HG03196 (cell line): ENCODE measurements around the gene MLPH.

ENCODE experiments used
- ATAC-seq: cut with Tn5 transposase; IDR thresholded peaks from one replicate; pipeline ENCODE4 v1.9.1; 2021; ENCODE audit not compliant: unreplicated experiment

MLPH gene

GRCh38 chr2:237478979-237479378 is 8.1 kb upstream of the MLPH start:
- ATAC-seq: no peak

GRCh38 chr2:237479747-237480146 is 7.3 kb upstream of the MLPH start:
- ATAC-seq: no peak

DNA sequence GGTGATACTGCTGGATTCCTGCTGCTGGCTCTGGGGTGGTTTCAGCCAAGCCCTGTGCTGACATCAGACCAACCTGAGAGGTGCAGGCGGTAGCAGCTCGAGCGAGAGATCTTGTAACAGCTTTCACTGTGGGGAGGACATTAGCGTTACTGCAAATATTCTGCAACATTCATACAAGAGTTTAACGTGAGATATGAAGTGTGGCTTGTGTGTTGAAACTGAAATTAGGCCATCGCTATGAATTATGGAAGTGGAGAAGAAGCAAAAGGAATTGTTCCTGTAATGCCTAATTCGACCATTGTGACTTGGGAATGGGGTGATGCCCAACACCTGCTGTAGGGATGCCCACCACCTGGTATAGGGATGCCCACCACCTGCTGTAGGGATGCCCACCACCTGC is 6.5 kb upstream of the MLPH start:
- ATAC-seq: no peak

DNA sequence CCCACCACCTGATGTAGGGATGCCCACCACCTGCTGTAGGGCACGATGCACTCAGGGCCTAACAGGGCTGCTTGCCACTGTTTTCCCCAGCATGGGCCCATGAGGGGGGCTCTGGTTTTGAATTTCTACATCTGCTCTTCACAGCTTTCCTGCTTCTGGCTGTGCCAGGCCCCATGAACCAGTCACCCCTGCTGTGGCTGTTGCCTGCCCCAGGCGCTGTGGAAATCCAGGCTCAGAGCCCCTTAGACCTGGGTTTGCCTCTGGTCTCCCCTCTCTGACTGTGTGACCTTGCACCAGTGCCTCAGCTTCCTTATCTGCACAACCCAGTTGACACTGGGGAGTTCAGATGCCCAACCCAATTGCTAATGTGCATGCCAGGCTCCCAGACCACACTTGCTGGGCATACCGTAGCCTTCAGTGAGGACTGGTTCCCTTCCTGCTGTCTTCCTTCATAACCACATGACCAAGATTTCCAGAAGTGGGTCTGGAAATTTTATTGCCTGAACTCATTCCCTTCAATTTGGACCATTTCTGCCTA is 6.0 kb upstream of the MLPH start:
- no peak for ATAC-seq

GRCh38 chr2:237482485-237482884 is 4.6 kb upstream of the MLPH start:
- no peak for ATAC-seq

DNA sequence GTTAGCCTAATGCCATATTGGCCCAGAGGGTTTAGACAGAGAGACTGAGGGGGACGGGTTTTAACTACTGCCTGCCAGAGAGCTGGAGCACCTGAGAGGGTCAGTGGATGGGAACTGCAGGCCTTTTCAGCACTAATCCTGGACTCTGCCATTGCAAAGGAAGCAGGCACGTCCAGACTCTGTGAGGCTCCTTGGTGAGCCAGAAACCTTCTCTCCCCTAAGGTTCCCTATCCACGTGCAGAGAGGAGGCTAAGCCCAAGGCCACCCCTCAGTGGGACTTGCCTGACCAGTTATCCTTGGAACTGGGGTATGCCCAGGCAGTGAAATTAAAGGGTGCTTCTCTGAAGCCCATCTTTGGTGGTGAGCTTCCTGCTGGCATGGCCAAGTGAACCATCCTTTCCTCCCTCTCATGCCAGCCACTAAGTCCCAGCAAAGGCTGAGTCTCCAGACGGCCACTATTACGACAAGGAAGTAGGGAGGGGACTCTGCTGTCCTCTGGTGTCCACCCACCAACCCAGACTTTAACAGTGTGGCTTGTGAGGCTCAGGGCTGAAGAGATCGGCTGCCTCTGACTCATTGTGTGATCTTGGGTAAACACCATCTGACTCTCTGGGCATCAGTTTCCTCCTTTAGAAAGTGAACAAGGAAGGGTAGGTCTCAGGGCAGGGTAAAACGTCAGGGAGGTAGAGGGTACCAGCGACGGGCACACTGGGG is 3.9 kb upstream of the MLPH start:
- no peak for ATAC-seq

- ATAC-seq: no peak
These were observed 1.7 kb upstream of the MLPH start for GRCh38 chr2:237485304-237485703.

DNA sequence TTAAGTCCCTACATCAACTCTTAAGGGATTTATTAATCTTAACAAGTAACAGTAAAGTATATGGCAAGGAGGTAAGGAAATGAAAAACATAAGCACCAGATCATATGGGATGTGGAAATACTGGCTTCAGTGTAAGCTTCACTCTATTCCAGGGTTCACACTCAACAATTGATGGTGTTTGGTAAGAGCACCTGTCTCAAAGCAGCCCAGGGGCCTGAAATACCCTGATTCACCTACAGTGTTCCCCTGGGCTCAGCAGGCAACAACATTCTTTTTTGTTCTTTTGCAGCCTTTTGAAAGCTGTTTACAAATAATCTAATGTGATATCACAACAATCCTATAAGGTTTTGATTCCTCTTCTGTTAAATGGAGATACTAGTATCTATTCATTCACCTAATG is 1.2 kb upstream of the MLPH start:
- no peak for ATAC-seq

GRCh38 chr2:237486334-237486818 is 675 bp upstream of the MLPH start:
- no peak for ATAC-seq

DNA sequence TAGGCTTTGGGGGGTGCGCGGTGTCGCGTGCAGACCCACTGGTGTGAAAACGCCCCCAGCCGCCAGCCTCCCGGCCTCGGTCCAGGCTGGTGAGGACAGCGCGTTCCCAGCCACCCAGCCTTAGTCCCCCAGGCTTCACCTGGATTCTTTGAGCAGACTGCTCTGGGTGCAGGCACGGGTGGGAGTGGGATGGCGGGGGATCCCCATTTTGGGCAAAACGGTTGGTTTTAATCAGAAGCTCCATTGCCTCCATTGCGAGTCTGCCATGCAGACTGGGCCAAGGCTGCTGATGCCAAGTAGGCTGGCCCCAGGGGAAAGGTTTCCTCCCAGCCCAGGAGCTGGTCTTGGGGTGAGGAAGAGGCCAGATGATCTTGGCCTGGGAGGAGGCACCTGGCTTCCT is 445 bp downstream of the MLPH start:
- ATAC-seq: no peak

DNA sequence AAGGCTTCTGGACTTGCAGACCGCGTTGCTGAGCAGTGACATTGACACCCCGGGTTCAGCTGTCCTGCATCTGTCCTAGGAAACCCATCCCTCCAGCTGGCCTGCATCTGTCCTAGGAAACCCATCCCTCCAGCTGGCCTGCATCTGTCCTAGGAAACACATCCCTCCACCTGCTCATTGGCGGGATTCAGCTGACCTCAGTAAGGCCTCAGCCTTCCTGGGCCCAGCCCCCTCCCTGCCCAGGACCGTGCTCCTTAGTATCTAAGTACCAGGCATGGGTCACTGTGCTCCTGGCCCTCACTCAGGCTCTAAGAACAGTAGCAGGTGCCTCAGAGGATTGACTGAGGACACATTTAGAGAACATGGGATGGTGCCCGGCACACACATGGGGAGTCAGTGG is 1.2 kb downstream of the MLPH start:
- ATAC-seq: no peak

DNA sequence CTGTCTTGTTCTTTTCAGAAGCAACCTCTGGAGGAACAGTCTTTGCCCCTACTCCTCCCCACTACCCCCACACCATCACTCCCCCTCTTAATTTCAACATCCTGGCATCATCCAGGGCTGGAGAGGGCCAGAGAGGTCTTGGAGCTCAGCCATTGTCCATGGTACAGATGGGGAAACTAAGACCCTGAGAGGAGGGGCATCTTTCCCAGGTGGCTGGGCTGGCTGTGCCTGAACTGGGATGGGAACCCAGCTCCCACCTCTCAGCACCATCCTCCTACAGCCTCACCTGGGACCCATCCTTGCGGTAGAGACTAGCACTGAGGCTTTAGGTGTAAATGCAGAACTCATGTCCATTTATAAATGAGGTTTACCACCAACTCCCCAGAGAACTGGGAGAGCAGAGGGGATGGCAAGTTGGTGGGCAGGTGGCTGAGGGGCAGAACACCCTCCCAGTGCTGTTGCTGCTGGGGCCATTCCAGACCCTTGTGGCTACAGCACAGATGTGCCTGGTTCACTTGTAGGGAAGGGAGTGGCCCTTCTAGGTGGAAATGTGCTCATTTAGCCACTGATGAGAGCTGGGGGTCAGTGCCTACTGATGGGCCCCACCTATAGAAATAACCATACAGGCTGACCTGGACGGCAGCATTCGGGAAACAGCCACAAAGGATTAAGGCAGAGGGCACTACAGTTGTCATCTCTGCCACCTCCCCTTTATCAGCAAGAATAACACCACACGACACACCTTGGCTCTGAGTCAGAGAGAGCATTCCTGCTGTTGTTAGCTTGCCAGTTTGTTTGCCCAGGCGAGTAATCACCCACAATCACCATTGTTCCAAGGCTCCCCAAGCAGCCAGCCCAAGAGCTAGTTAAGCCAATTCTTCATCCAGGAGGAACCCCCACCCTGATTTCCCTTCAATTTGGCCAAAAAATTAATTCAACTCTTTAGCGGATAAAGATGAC is 2.1 kb downstream of the MLPH start:
- no peak for ATAC-seq

GRCh38 chr2:237490009-237490711 is 3.1 kb downstream of the MLPH start:
- no peak for ATAC-seq

DNA sequence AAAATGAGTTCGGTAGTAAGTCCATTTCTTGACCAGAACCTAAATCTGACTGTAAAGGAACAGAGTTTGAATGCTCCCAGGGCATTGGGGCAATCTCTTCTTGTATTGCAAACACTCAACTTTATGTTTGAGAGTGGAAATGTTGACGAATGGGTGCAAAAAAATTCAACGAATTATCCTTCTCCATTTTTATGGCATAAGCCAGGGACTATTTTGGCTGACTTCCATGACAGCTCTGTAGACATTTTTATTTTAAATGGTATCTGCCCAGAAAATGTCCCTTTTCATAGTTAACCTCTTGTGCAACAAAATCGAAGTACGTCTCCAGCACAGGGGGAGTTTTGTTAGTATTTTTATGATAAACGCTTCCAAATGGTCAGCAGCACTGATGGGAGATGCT is 3.7 kb downstream of the MLPH start:
- ATAC-seq: no peak

DNA sequence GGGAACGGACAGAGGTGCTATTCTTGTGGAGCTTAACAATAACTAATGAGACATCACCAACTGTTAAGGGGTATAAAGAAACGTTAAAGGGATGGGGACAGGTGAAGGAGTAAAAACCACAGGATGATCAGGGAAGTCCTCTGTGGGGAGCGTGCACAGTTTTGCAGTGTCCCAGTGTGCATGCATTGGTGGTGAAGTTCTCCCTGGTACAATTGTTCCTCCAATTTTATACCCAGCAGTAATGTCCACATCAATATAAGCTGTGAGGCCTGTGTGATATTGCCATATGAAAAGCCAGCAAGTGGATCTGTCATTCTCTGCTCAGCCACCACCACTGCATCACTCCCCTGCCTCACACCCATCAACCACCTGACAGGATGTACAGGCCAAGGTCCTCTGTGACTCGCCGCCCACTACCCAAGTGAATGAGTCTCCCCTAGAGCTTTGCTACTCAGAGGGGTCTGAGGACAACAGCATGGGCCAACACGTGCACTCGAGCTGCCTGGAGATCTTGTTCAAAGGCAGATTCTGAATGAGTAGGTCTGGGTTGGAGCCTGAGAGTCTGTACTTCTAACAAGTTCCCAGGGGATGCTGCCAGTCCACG is 4.6 kb downstream of the MLPH start:
- no peak for ATAC-seq

GRCh38 chr2:237492137-237492890 is 5.3 kb downstream of the MLPH start:
- ATAC-seq: no peak

GRCh38 chr2:237494066-237494465 is 7.0 kb downstream of the MLPH start:
- ATAC-seq: no peak

DNA sequence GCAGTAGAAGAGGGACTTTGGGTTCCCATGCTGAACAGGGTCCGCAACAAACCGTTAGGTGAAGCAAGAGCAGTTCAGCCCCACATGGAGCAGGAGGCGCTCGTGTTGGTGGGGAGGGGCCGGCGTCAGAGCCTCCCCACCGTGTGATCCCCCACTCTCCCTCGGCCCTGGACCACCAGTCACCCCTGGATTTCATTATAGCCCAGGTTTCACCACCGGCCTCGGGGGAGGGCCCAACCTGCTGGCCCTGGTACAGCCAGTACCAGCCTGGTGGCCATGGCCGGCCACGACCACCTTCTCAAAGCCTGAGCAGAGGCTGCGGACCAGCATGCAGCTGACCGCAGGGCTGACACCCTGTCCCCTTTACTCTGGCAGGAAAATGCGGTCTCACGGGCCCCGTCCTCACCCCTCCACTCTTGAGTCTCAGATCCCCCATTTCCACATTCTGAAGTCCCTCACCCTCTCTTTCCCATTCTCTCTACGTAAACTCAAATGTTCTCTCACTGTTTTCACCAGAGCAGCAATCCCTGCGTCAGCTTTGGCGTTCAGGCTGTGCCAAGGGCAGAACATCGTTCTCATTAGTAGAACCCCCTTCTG is 8.6 kb downstream of the MLPH start:
- no peak for ATAC-seq

DNA sequence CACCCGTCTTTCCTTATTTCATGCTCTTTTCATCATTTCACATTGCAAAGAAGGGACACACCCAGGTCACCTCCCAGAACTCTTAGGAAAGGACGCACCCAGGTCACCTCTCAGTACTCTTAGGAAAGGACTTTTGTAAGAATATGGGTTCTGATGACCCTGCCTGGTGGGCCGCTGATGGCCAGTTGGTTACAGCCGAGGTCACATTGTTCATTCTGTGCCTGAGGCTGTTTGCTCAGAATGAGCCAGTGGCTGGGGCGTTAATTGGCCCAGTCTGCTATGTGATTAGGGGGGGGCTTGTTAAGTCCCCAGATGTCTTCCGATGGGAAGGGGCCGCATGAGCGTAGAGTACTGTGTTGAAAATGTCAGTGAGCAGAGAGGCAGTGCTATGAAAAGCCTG is 9.4 kb downstream of the MLPH start:
- no peak for ATAC-seq
